ENCODE results near the gene ABI3.

ABI3 gene

DNA sequence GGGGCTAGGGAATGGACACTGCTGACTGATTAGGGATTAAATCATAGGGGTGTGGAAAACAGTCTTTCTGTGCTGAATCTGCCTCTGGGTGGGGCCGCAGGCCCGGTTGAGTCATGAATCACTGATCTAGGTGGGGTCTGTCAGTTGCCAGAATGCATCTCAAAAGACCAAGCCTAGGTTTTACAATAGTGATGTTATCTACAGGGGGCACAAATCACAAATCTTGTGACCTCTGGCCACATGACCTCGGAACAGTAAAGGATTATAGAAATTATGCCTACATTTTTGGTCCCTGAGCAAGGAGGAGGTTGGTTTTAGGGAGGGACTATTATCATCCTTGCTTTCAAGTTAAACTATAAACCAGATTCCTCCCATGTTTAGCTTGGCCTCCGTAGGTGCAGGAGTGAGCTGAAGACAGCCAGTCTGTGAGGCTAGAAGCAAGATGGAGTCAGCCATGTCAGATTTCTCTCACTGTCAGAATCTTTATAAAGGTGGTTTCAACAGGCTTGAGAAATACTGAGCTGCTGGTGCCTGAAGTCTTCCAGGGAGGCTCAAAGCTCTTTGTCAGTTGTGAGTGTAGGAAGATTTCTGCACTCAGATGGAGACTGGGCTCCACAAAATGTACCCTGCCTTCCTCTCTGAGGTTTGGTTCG lies 13.0 kb upstream of the ABI3 start:
- DNase-seq (ENCODE audit: low read depth in 2 of 2): no peak

DNA sequence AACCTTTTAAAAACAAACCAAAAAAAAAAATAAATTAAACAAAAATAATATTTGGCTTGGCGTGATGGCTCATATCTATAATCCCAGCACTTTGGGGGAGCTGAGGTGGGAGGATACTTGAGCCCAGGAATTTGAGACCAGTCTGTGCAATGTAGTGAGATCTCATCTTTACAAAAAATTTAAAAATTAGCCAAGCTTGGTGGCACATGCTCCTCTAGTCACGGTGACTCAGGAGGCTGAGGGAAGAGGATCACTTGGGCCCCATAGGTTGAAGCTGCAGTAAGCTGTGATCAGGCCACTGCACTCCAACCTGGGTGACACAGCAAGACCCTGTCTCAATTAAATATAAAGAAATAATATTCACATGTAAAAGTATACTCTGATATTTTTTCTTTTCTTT lies 12.3 kb upstream of the ABI3 start:
- no peak for DNase-seq (ENCODE audit: low read depth in 2 of 2)

DNA sequence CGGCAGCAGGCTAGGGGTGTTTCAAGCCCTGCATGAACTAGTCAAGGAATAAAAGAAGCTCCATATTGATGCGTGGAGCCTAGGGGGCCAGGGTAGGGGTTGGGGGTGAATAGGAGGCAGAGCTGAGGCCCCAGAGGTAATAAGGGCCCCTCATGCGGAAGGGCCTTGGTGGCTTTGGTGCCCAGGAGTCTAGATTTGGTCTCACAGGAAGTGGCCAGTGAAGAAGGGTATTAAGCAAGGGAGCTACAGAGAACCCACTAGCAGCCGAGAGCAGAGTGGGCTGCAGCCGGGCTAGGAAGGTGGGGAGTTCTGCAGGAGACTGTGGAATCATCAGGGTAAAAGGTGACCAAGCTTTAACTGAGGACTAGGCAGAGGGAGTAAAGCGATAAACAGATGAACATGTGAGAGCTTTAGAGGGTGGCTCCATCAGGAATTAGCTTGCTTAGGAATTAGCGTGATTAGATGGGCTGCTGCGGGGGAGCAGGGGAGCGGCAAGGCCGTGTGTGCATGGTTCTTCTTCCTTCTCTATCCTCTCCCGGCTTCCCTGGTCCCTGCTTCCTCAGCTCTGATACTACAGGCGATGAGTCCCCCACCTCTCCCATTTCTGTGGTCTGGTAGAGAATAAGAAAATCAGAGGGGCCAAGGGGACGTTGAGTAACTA lies 10.0 kb upstream of the ABI3 start:
- no peak for DNase-seq (ENCODE audit: low read depth in 2 of 2)

DNA sequence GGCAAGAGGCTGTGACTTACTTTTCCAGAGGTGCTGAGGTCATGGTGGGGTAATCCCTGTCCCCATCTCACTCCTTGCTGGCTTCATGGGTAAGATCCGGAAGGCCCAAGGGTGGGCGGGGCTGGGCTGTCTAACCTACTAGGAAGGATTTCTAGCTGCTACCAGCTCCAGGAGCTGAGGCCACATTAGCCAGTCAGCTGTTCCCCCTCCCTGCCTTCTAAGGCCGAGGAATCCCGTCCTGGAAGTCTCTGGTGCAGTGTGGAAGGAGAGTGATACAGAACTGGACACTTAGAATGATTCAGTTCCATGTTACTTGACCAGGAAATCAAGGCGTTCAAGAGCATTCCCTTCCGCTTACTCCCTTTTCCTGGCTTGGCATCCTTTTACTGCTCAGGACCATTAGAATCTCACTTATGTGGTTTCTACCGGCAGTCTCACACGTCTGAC lies 9.0 kb upstream of the ABI3 start:
- DNase-seq (ENCODE audit: low read depth in 2 of 2): no peak

DNA sequence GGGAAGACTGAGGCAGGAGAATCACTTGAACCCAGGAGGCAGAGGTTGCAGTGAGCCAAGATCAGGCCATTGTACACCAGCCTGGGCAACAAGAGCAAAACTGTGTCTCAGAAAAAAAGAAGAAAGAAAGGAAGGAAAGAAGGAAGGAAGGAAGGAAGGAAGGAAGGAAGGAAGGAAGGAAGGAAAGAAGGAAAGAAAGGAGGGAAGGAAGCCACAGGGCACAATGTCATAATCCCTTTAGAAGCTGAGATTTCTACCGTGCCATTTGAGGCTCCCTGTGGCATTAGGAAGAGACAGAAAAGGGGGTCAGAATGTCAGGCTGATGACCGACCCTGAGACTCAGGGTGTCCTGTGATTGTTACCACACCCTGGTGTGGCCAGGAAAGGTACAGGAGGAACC lies 6.7 kb upstream of the ABI3 start:
- DNase-seq (ENCODE audit: low read depth in 2 of 2): no peak

DNA sequence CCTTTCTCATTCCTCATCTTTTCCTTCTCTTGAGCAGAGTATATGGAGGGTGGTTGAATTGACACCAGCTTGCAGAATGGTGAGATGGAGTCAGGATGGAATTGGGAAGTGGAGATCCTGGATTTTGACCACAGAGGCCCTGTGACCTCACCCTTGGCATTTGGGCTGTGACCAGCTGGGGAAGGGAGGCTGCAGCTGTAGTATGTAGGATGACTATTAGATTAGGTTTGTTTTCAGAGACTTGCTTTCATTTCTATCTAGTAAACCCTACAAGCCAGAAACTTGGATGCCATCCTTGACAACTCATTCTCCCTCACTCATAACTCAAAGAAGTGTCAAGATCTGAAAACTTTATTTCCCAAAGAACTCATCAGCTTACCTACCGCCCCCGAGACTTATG lies 6.0 kb upstream of the ABI3 start:
- DNase-seq (ENCODE audit: low read depth in 2 of 2): no peak

DNA sequence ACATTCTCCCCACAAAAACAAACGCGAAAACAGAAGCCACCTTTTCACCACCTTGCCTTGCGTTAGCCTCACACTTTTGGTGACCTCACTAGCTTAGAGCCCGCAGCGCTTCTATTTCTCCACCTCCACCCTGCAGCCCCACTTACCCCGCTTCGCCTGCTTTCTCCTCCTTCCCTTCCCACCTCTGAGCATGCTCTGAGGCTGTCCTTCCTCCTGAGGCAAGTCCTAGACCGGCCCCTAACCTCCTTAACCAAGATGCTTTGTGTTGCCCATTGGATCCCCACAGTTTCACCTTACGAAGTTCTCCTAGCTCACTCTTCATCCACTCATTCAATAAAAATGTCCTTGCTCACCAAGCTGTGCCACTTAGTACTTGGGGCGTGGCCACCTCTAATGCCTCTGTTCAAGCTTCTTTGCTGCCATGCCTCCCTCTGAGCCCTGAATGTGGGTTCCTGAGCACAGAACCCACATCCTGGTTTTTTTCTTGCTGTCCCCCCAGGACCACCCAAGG lies 1.4 kb upstream of the ABI3 start:
- DNase-seq (ENCODE audit: low read depth in 2 of 2): no peak

DNA sequence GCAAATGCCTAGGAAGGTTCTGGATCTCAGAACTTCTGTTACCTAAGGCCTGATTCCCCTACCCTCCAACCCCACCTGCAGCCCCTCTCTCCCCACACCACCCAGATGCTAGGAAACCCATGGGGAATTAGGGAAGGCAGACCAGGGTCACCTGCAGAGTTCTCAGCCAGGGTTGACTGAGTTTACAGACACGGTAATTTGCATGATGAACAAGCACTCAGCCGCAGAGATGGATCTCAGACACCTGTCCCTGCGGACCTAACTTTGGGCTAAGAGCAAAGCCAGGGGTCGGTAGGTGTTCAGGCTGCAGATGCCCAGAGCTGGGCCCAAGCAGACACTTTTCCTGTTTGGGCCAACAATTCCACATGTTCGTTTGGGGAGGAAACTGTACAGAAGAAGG lies 2.9 kb downstream of the ABI3 start:
- DNase-seq (ENCODE audit: low read depth in 2 of 2): no peak

DNA sequence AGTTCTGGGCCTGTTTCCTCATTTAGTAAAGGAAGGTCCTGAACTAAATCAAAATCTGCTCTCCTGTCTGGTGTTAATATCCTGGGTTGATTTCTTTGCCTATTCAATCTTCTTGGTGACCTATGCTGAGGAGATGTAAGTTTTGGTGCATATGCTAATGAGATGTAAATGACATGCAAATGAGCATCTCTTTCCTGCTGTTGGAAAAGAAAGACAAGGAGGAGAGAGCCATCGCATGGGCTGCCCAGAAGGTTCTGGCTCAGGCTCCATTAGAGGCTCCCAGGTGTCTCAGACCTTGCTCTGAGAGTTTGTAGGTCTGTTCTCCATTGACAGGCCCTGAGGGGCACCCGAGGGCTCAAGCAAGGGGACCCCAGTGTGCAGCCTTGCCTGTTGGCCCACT lies 3.3 kb downstream of the ABI3 start:
- no peak for DNase-seq (ENCODE audit: low read depth in 2 of 2)

DNA sequence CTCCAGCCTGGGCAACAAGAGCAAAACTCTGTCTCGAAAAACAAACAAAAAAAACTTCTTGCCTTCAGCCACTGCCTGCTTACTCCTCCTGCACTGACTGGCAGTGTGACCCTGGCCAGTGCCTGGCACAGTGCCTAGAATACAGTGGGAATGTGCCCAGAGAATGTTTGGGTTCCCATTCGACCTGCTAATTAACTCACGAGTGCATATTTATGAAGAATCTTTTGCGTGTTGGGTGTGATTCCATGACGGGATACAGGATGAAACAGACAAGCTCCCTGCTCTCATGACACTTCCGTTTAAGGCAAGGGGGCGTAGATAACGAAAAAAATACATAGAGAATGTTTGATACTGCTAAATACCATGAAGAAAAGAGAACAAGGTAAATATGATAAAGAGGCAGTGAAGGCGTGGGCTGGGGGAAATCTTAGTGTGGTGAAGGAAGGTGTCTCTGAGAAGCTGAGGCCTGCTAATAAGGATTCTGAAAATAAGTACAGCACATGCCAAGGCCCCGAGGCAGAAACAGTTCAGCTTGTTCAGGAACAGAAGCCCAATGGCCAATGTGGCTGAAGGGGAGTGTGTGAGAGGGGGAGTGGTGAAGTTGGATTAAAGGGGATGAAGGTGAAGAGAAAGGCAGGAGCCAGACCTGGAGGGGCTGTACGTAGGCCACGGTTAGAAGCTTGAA lies 4.3 kb downstream of the ABI3 start:
- DNase-seq (ENCODE audit: low read depth in 2 of 2): no peak

DNA sequence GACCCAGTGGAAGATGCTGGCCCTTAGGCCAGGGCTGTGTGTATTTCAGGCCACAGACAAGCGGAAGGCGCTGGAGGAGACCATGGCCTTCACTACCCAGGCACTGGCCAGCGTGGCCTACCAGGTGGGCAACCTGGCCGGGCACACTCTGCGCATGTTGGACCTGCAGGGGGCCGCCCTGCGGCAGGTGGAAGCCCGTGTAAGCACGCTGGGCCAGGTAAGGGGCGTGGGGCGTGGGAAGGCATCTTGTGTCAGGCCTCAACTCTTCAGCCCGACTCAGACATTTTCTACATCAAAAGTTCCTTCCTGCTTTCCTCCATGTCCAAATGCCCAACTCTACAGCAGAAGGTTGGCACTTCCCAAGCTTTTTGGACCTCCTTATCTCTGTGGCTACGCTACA lies 6.0 kb downstream of the ABI3 start:
- DNase-seq (ENCODE audit: low read depth in 2 of 2): no peak

DNA sequence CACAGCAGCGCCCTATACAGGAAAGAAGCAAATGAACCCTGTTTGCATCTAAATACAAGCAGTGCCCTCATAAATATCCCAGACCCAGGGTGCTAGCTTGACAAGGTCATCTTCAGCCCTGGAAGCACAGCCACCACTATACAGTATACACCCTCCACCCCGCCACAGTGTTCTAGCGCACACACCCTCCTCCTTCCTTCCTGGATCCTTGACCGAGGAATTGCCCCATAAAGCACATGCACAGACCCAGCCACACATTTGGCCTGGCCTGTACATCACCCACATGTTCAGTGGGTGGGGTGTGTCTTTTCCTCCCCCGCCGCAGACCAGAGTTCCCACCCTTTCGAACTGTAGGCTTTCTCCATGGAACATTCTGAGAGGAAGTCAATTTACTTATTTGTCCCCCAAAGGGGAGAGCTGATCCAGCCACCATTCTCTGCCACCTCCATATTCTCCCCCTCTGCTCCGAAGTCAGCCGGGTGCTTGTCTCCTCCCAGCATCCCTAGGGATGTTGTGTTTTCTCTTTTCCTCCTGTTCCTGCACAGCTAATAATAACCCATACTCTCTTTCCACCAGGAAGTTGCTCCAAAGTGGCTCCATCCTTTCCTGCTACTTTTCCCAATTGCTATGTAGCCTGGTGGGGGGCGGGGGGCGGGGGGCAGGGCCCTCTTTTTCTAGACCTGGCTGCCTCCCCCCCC lies 6.6 kb downstream of the ABI3 start:
- no peak for DNase-seq (ENCODE audit: low read depth in 2 of 2)

DNA sequence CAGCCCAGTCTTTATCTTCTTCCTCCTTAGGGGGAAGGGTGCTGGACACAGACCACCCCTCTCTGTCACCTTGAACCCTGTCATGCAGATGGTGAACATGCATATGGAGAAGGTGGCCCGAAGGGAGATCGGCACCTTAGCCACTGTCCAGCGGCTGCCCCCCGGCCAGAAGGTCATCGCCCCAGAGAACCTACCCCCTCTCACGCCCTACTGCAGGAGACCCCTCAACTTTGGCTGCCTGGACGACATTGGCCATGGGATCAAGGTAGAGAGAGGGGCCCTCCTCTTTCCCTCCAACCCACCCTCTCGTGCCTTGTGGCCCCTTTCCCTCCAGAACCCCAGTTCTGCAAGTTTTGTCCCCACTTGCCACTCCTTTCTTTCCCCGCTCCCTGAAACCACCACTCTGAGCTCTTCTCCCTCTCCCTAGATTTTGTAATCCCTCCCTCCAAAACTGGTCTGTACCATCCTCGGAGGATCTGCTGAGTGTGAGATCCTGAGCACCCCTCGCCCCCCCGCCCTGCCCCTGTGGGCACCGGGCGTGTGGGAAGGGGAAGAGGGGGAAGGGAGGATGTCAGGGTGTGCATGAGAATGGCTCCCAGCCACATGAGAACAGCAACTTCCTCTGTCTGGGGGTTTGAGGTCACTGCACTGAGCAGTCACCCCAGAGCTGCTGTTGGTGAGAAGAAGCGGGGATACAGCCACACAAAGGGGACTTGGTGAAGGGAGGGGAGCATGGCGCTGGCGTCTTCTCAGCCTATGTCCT lies 7.3 kb downstream of the ABI3 start:
- DNase-seq (ENCODE audit: low read depth in 2 of 2): no peak

DNA sequence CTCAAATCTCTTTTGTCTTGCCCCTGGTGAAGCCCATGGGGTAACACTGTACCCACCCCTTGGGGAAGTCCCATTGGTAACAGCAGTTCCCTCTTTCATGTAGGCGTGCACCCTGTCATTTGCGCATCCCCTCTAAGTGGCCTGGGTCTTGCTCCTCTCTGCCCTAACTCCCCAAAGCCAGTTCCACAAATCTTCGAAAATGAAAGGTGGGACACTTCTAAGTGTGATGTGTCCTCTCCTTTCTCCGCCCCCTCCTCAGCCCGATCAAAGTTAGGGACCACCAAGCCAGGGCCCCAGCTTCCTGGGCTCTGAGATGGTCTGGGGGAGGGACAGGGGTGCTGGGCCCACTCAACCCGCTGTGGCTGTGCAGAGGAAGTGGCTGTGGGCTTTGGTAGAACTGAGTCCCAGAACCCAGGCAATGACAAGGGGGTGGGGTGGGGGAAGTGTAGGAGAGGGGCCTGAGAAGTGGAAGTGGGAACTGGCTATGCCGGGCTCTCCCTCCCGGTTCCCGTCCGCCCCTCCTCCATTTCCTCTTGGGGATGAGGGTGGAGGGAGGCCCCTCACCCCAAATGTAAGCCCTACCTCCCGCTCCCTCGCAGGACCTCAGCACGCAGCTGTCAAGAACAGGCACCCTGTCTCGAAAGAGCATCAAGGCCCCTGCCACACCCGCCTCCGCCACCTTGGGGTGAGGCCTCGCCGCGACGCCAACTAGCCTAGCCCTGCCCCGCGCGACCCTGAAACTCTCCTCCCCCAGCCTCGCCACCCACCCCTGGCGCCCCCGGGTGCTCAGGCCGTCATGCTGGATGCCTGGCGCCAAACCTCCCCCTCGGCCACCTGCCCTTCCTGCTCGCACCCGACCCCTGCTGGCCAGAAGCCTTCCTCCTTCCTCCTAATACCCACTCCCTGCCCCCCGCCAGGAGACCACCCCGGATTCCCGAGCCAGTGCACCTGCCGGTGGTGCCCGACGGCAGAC lies 8.7 kb downstream of the ABI3 start:
- no peak for DNase-seq (ENCODE audit: low read depth in 2 of 2)

DNA sequence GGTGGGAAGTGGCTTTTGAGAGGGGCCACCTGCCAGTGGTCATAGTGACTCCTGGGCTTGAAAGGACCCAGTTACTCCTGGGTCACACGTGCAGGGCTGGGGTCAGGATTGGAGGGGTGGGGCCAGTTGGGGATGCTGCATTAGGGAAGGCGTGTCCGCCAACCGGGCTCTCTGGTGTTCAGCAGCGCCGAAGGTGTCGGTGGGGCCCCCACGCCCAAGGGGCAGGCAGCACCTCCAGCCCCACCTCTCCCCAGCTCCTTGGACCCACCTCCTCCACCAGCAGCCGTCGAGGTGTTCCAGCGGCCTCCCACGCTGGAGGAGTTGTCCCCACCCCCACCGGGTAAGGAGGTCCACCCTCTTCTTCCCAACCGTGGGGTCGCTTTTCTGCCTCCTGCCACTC lies 9.5 kb downstream of the ABI3 start:
- DNase-seq (ENCODE audit: low read depth in 2 of 2): no peak

DNA sequence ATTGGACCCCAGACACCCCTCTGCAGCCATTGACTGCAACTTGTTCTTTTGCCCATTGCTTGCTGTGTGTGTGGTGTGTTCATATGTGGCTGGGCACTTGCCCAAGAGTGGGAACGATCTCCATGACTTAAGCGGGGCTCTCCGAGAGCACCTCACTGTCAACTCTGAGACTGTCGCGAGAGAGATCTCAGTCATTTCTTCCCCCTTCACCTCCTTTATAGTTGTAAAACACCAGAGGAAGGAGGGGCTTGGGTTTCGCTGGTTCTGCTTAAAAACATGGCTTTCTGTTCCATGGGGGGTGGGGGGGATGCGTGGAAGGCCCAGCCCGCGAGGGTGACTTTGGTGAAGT lies 12.6 kb downstream of the ABI3 start:
- no peak for DNase-seq (ENCODE audit: low read depth in 2 of 2)

DNA sequence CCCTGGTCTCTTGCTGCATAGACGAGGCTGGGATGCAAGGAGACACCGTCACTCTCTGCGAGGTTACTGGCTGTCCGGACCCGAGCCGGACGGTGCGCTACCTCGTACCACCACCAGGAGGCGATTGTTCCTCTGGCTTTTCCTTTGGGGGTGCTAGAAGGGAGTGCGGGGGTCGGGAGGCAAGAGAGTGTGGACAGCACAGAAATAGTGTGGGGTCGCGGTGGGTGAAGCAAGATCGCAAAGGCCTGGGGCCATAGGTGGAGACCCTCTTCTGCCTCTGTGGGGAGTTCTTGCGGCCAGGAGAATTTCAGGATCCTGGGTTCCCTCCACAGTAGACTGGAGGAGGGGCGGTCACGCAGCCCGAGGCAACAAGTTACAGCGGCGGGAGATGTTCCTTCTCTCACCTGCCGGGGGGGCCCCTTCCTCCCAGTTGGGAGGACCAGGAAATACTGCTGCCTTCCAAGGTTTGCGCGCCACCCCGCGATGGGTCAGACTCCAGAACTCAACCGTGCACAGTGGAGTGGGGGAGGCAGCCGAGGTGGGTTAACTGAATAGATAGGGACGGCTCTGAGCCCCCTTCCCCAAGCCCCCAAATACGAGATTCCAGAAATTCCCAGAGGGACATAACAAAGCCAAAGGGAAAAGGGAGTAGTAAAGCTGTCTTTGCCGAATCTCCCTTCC lies 13.2 kb downstream of the ABI3 start:
- DNase-seq (ENCODE audit: low read depth in 2 of 2): no peak

DNA sequence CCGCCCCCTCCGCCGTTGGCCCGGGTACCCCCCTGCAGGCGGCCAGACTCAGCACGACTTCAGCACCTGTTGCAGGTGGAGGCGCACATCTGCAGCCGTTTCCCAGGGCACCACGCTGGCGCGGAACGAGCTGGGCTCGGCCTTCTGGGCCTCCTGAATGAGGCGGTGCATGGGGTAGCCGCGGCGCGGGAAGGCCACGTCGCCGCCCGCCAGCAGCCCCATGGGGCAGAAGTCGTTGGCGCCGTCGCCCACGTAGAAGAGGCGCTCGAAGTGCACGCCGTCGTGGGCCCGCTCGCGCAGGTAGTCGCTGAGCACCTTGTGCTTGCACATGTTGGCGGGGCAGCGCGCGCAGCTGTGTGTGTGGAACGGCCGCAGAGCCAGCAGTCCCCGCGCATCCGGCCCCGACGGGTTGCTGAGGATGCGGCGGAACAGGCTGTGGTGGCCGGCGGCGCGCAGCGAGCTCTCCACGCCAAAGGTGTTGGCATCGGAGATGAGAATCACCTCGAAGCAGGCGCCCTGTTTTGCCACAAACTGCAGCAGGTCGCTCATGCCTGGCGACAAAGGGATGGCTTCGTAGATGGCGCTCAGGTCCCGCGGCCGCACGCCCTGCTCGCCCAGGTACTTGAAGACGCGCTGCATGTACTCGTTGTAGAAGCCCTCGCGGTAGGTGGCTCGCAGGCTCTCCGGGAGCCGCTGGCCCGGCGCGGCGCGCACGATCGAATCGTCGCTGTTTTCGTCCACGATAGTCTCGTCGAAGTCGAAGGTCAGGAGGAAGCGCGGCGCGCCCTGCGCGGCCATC lies 13.9 kb downstream of the ABI3 start:
- no peak for DNase-seq (ENCODE audit: low read depth in 2 of 2)

DNA sequence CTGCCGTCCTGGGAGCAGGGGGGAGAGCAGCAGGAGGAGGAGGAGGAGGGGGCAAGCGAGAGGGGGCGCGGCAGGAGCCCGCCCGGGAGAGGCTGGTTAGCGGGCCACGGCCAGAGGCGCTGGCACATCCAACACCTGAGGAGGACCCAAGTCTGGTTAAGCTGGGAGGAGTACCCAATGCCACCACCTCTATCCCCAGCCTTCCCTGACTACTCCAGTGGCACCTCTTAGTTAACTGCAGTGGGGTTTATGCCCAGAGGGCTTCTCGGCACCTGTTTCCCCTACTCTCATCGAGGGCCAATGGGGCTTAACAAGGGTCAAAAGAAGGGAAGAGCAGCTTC lies 14.5 kb downstream of the ABI3 start:
- no peak for DNase-seq (ENCODE audit: low read depth in 2 of 2)
